IPS DF 6.9 (cell line): Measurements from ENCODE around the gene IREB2.

Source experiments
- DNase-seq: peaks from one replicate; pipeline ENCODE4 v3.0.0-alpha.2; 2013; ENCODE audit warnings: low read depth, low spot score
- H3K27ac ChIP-seq: one replicate; pipeline ENCODE4 v1.5.1; 2013; ENCODE audit warnings: low read length, control low read depth
- H3K27me3 ChIP-seq: 2 replicates; pipeline ENCODE4 v1.6.1; 2013; ENCODE audit warnings: mild to moderate bottlenecking, low read length; ENCODE audit not compliant: control insufficient read depth, insufficient read depth
- H3K36me3 ChIP-seq: 2 replicates; pipeline ENCODE4 v1.6.1; 2013; ENCODE audit warnings: low read length; ENCODE audit not compliant: control insufficient read depth, insufficient read depth
- H3K4me1 ChIP-seq: 2 replicates; pipeline ENCODE4 v1.6.1; 2013; ENCODE audit warnings: low read length; ENCODE audit not compliant: control insufficient read depth, insufficient read depth
- H3K4me3 ChIP-seq: 2 replicates; pipeline ENCODE4 v1.5.1; 2013; ENCODE audit warnings: mild to moderate bottlenecking, low read length
- H3K9me3 ChIP-seq: 2 replicates; pipeline ENCODE4 v1.6.1; 2013; ENCODE audit warnings: low read length, inconsistent platforms; ENCODE audit not compliant: control insufficient read depth, insufficient read depth
- WGBS: extraction: QIAGEN DNeasy Blood & Tissue Kit; methylation state at CpG from one replicate; pipeline ENCODE4 v1.1.7; 2013; ENCODE audit warnings: mixed read lengths, missing lambda C conversion rate; ENCODE audit not compliant: insufficient read length, insufficient coverage; 5-methylcytosine and 5-hydroxymethylcytosine counted together

IREB2 gene

DNA sequence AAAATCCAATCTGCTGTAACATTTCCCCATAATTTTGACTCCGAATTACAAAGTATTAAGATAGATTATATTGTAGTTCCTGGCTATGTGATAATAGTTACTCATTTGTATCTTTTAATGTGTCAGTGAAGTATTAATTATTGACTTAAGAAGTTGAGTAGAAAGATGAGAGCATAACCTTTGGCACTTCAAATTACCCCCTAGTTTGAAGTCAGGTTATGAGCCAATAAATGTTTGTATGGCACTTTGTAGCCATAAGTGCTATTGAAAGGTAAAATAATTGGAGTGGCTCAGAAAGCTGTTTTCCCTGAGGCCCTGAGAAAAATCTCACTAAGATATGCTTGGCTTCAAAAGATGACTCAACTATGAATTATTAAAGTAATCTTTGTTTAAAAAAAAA lies 31.0 kb downstream of the IREB2 start:
- Histone ChIP-seq H3K4me1 (no peaks in the 10 kb centered on the region), H3K9me3 (no peaks in the 10 kb centered on the region), H3K27me3 (no peaks in the 10 kb centered on the region), H3K36me3 (peaks cover 6% of the 10 kb centered on the region; the same call in 1 of the 2 replicates), H3K27ac (no peak overlapping the region), H3K4me3 (no peak overlapping the region)
- WGBS, result no CpG with 5 or more reads among the region's 1 CpG
- no peak for DNase-seq

DNA sequence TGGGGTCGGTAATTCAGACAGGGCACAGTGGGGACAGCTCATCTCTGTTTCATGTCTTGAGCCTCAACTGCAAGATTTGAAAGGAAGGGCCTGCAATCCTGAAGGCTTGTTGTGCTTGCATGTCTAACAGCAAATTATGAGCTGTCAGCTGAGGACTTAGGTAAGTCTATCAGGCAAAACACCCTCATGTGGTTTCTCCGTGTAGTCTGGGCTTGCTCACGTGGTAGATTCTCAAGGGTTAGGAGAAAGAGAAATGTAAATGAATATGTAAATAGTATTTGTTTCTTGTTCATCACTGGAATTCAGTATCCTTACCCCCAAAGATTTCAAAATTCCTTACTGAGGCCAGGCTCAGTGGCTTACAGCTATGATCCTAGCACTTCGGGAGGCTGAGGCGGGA lies 39.3 kb downstream of the IREB2 start:
- Histone ChIP-seq H3K27ac (no peak overlapping the region), H3K4me3 (no peak overlapping the region), H3K36me3 (peaks cover 11% of the 10 kb centered on the region; the same call in 1 of the 2 replicates), H3K4me1 (no peaks in the 10 kb centered on the region), H3K27me3 (no peaks in the 10 kb centered on the region), H3K9me3 (no peaks in the 10 kb centered on the region)
- no peak for DNase-seq
- no CpG with 5 or more reads among the region's 5 CpGs for WGBS

DNA sequence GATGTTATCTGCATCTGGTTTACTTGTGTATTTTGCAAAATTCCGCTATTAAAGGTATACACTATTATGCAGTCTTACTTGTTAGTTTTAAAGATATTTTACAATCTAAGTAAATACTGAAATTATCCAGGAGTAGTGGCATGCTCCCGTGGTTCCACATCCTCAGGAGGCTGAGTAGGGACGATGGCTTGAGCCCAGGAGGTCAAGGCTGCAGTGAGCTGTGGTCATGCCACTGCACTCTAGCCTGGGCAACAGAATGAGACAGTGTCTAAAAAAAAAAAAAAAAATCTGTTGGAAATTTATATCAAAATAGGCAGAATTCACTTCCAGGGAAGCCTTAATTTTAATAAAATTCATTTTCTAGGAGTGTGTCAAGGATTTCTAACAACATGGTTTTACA lies 41.6 kb downstream of the IREB2 start:
- H3K9me3 ChIP-seq, result no peaks in the 10 kb centered on the region
- peaks cover 12% of the 10 kb centered on the region; the same call in 1 of the 2 replicates for H3K36me3 ChIP-seq
- no peaks in the 10 kb centered on the region for H3K27me3 ChIP-seq
- no peak for DNase-seq
- no peaks in the 10 kb centered on the region for H3K4me1 ChIP-seq
- H3K4me3 ChIP-seq, result no peak overlapping the region
- no CpG with 5 or more reads among the region's 3 CpGs for WGBS
- no peak overlapping the region for H3K27ac ChIP-seq

DNA sequence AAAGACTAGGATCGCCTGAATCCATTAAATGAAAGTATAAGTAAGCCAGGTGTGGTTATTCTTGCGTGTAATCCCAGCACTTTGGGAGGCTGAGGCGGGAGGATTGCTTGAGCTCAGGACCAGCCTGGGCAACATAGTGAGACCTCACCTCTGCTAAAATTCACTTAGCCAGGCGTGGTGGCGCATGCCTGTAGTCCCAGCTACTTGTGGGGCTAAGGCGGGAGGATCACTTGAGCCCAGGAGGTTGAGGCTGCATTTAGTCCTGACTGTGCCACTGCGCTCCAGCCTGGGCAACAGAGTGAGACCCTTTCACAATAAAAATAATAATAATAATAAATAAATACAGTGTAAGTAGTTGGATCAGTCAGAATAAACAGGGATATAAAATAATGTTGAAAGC lies 43.9 kb downstream of the IREB2 start:
- no peaks in the 10 kb centered on the region for H3K9me3 ChIP-seq
- WGBS, result no CpG with 5 or more reads among the region's 7 CpGs
- no peaks in the 10 kb centered on the region for H3K4me1 ChIP-seq
- DNase-seq, result no peak
- H3K36me3 ChIP-seq, result peaks cover 17% of the 10 kb centered on the region; the same call in 1 of the 2 replicates
- no peaks in the 10 kb centered on the region for H3K27me3 ChIP-seq
- H3K27ac ChIP-seq, result no peak overlapping the region
- no peak overlapping the region for H3K4me3 ChIP-seq

DNA sequence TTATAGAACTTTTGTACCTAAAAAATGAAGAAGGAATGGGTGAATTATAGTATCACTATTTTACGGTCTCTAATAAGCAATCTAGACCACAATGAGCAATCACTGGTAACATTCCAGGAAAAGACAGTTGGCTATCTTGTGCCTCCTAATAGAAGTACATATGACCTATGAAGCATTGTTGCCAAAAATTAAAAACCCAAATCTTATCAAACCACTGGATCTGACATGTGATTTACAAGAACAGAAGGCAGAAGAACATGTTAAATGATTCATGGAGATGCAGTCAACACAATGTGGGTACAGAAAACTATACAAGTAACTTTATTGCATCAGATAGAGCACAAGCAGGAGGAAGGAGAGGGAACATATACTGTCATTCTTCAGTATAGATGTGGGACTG lies 54.9 kb downstream of the IREB2 start:
- WGBS, result no CpG with 5 or more reads among the region's 1 CpG
- Histone ChIP-seq H3K9me3 (no peaks in the 10 kb centered on the region), H3K36me3 (peaks cover 13% of the 10 kb centered on the region; the same call in 1 of the 2 replicates), H3K27ac (no peak overlapping the region), H3K4me3 (no peak overlapping the region), H3K27me3 (no peaks in the 10 kb centered on the region), H3K4me1 (no peaks in the 10 kb centered on the region)
- no peak for DNase-seq

DNA sequence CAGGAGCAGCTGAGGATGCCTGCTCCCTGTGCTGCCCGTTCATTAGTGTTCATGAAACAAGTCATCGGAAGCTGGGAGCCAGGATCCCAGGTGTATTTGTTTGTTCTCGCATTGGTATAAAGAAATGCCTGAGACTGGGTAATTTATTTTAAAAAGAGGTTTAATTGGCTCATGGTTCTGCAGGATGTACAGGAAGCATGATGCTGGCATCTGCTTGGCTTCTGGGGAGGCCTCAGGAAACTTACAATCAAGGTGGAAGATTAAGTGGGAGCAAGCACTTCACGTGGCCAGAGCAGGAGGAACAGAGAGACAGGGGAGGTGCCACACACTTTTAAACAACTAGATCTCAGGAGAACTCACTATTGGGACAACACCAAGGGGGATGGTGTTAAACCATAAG lies 63.8 kb downstream of the IREB2 start:
- no CpG with 5 or more reads among the region's 4 CpGs for WGBS
- H3K4me3 ChIP-seq, result no peak overlapping the region
- no peaks in the 10 kb centered on the region for H3K27me3 ChIP-seq
- no peak overlapping the region for H3K27ac ChIP-seq
- no peaks in the 10 kb centered on the region for H3K9me3 ChIP-seq
- H3K4me1 ChIP-seq, result no peaks in the 10 kb centered on the region
- peaks cover 3% of the 10 kb centered on the region; the same call in 1 of the 2 replicates for H3K36me3 ChIP-seq
- DNase-seq, result no peak

DNA sequence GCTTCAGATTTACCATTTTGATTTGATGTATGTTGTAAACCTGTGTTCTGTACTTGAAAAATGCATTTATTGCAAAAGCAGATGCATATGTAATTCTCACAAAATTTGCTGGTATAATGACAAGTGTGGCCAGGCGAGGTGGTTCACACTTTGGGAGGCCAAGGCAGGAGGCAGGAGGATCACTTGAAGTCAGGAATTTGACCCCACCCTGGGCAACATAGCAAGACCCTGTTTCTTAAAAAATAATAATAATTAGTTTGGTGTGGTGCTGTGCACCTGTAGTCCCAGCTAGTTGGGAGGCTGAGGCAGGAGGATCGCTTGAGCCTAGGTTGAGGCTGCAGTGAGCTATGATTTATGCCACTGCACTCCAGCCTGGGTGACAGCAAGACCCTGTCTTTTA lies 64.6 kb downstream of the IREB2 start:
- Histone ChIP-seq H3K4me3 (no peak overlapping the region), H3K36me3 (peaks cover 3% of the 10 kb centered on the region; the same call in 1 of the 2 replicates), H3K4me1 (no peaks in the 10 kb centered on the region), H3K9me3 (no peaks in the 10 kb centered on the region), H3K27me3 (no peaks in the 10 kb centered on the region), H3K27ac (no peak overlapping the region)
- no peak for DNase-seq
- WGBS, result no CpG with 5 or more reads among the region's 2 CpGs

DNA sequence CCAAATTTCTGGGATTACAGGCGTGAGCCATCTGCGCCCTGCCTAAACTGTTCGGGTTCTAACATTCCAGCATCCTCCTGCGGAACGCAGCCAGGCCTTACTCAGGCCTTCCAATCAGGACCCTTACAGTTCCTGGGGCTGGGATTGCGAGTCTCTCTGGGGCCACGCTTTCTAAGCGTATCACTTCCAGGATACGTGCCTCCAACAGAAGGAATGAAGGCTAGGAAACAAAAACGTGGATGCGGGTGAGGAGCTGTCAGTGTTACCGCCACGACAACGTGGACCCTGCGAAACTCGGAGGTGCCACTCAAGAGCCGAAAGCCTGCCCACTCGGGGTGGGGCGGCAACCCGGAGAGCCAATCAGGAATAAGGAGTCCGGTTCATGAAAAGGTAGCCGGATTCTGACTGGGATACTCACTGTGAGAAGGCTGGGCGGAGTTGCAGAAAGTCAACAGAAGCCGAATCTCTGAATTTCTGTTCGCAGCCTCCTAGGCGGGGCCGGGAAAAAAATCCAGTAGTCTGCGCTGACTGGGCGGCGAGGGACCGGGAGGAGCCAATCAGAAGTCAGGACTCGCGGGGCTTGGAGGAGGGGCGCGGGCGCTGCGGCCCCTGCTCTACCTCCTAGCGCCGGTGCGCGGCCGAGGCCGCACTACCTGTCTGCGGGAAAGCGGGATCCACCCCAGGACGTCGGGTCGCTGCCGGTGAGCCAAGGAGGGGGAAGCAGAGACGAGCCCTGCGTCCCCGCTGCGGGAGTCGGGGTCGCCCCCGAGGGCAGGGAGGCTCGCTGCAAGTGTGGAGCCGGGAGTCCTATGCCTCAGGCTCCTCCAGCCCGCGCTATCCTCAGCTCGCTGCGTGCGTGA lies 69.2 kb downstream of the IREB2 start, which contains the start of gene HYKK:
HYKK (plus strand) TSS at position 607 of the 860 bp plus-strand sequence. CDS start 5,512 bp downstream, outside the sequence.
- Histone ChIP-seq H3K9me3 (no peaks in the 10 kb centered on the region), H3K27ac (no peak within 1 kb of the TSS), H3K27me3 (no peaks in the 10 kb centered on the region; the same call in 1 of the 2 replicates), H3K36me3 (no peaks in the 10 kb centered on the region), H3K4me3 (peak within 1 kb of the TSS; percentile 71; the same call in 1 of the 2 replicates), H3K4me1 (no peaks in the 10 kb centered on the region)
- DNase-seq, result peak; percentile 91
- WGBS, result no CpG with 5 or more reads among the region's 63 CpGs

DNA sequence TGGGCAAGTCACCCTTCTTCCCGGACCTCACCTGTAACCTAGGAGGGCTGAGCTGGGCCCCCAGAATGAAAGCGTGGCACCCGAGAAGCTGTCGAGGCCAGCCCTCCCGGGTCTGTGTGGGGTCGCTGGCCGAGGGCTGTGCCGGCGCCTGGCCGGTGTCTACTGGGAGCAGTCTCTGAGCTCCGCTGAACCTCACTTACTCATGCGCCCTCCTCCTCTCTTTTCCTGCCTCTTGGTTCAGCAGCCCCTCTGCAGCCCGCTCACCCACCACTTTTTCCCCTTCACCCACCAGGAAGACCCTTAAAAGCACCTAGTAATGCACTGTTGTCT lies 69.8 kb downstream of the IREB2 start:
- Histone ChIP-seq H3K4me3 (peak overlapping the region; percentile 71; the same call in 1 of the 2 replicates), H3K4me1 (no peaks in the 10 kb centered on the region), H3K27me3 (no peaks in the 10 kb centered on the region; the same call in 1 of the 2 replicates), H3K9me3 (no peaks in the 10 kb centered on the region), H3K27ac (no peak overlapping the region), H3K36me3 (no peaks in the 10 kb centered on the region)
- no peak for DNase-seq
- WGBS, result no CpG with 5 or more reads among the region's 13 CpGs

DNA sequence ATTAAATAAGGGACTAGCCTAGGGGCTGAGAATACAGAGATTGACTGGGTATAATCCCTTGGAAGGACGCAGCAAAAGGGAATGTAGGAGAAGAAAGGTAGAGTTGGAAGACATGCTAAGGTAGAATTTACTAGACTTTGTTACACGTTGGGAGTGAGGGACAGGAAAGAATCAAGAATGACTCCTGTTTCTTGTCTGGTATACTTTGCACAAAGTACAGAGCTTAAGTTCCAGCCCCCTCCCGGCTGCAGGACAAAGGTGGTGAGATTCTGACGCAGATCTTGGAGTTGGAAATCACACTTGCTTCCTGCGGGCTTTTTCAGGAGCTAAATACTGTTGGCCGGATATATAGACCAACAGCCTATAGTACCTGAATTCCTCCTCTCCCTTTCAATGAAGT lies 70.3 kb downstream of the IREB2 start:
- DNase-seq, result no peak
- Histone ChIP-seq H3K27me3 (no peaks in the 10 kb centered on the region; the same call in 1 of the 2 replicates), H3K4me1 (no peaks in the 10 kb centered on the region), H3K27ac (no peak overlapping the region), H3K4me3 (no peak overlapping the region), H3K36me3 (no peaks in the 10 kb centered on the region), H3K9me3 (no peaks in the 10 kb centered on the region)
- WGBS, result no CpG with 5 or more reads among the region's 6 CpGs
